HG02610 (cell line): ENCODE results near the gene PSTPIP1.

ENCODE experiments used
- ATAC-seq: cut with Tn5 transposase; IDR thresholded peaks from one replicate; pipeline ENCODE4 v1.9.1; 2021; ENCODE audit warnings: mild to moderate bottlenecking, moderate library complexity; ENCODE audit not compliant: unreplicated experiment

Gene PSTPIP1

GRCh38 chr15:77029166-77030047 lies 34.5 kb downstream of the PSTPIP1 start:
- no peak for ATAC-seq

GRCh38 chr15:77030048-77030927 lies 35.4 kb downstream of the PSTPIP1 start:
- ATAC-seq, result no peak

GRCh38 chr15:77030928-77031375 lies 36.0 kb downstream of the PSTPIP1 start:
- ATAC-seq, result no peak

- no peak for ATAC-seq
These were observed 36.6 kb downstream of the PSTPIP1 start for GRCh38 chr15:77031376-77032050.

- no peak for ATAC-seq
These were observed 37.2 kb downstream of the PSTPIP1 start for GRCh38 chr15:77032052-77032646.

- no peak for ATAC-seq
These were observed 37.9 kb downstream of the PSTPIP1 start for GRCh38 chr15:77032647-77033416.

GRCh38 chr15:77033417-77033728 lies 38.4 kb downstream of the PSTPIP1 start:
- no peak for ATAC-seq

- no peak for ATAC-seq
These were observed 39.1 kb downstream of the PSTPIP1 start for GRCh38 chr15:77033729-77034671.

- no peak for ATAC-seq
These were observed 40.0 kb downstream of the PSTPIP1 start for GRCh38 chr15:77034695-77035489.

- ATAC-seq, result no peak
These were observed 40.7 kb downstream of the PSTPIP1 start for GRCh38 chr15:77035584-77035983.

GRCh38 chr15:77035999-77036471 lies 41.1 kb downstream of the PSTPIP1 start:
- no peak for ATAC-seq

- no peak for ATAC-seq
These were observed 41.8 kb downstream of the PSTPIP1 start for GRCh38 chr15:77036537-77037387.

- ATAC-seq, result no peak
These were observed 42.7 kb downstream of the PSTPIP1 start for GRCh38 chr15:77037388-77038209.

- ATAC-seq, result no peak
These were observed 43.6 kb downstream of the PSTPIP1 start for GRCh38 chr15:77038312-77039216.

GRCh38 chr15:77039217-77039533 lies 44.2 kb downstream of the PSTPIP1 start:
- ATAC-seq, result no peak
